ENCODE results near the gene MAML2. TPM values are rescaled to one million over a fixed set of nuclear protein-coding genes. Genes with fewer than 3 reads are reported as not detected.

Gene MAML2
- total and polyA plus RNA-seq, 2 of the 13 experiments (the other 11 are each of a cell fraction or from before 2014, with no cell fraction given): 2.3 to 25.9 TPM

DNA sequence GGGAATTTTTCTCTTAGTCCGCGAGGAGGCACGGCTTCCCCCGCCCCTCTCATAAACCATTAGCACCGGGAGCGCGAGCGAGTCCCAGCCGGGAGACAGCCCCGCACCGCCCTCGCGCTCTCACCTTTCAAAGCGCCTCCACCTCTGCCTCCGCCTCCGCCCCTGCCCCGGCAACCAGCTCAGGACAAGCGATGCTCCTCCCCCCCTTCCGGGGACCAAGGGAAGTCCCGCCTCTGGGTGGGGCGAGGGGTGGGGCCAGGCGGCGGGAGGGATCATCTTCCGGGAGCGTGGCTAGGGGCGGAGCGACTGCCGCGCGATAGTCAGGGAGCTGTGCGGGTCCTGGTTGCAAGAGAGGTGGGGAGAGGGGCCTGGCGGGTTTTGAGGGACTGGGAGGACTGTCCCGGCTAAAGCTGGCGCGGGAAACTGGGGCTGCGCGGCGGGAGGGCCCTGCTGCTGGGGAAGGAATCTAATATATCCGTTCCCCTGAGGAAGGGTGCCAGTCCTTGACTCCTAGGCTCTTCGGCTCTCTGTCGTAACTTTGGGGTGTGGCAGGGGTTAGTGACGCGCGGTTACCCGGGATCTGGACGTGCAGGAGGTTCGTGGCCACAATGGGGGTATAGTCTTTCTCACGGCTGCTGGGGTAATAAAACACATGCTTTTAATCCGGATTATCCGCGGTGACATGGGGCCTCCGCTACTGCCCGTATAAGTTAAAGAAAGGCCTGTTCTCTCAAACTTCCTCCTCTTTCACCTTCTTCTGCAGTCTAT is 46.9 kb upstream of the MAML2 start, which contains the start of the genes CCDC82 and JRKL (continued):
- TF ChIP-seq, protein P1, sequence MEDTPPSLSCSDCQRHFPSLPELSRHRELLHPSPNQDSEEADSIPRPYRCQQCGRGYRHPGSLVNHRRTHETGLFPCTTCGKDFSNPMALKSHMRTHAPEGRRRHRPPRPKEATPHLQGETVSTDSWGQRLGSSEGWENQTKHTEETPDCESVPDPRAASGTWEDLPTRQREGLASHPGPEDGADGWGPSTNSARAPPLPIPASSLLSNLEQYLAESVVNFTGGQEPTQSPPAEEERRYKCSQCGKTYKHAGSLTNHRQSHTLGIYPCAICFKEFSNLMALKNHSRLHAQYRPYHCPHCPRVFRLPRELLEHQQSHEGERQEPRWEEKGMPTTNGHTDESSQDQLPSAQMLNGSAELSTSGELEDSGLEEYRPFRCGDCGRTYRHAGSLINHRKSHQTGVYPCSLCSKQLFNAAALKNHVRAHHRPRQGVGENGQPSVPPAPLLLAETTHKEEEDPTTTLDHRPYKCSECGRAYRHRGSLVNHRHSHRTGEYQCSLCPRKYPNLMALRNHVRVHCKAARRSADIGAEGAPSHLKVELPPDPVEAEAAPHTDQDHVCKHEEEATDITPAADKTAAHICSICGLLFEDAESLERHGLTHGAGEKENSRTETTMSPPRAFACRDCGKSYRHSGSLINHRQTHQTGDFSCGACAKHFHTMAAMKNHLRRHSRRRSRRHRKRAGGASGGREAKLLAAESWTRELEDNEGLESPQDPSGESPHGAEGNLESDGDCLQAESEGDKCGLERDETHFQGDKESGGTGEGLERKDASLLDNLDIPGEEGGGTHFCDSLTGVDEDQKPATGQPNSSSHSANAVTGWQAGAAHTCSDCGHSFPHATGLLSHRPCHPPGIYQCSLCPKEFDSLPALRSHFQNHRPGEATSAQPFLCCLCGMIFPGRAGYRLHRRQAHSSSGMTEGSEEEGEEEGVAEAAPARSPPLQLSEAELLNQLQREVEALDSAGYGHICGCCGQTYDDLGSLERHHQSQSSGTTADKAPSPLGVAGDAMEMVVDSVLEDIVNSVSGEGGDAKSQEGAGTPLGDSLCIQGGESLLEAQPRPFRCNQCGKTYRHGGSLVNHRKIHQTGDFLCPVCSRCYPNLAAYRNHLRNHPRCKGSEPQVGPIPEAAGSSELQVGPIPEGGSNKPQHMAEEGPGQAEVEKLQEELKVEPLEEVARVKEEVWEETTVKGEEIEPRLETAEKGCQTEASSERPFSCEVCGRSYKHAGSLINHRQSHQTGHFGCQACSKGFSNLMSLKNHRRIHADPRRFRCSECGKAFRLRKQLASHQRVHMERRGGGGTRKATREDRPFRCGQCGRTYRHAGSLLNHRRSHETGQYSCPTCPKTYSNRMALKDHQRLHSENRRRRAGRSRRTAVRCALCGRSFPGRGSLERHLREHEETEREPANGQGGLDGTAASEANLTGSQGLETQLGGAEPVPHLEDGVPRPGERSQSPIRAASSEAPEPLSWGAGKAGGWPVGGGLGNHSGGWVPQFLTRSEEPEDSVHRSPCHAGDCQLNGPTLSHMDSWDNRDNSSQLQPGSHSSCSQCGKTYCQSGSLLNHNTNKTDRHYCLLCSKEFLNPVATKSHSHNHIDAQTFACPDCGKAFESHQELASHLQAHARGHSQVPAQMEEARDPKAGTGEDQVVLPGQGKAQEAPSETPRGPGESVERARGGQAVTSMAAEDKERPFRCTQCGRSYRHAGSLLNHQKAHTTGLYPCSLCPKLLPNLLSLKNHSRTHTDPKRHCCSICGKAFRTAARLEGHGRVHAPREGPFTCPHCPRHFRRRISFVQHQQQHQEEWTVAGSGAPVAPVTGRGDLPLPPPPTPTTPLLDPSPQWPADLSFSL (CRISPR knock-in tag; IDR thresholded peaks at IDR 0.05): 0 out of 2 replicates have a peak, but pooled peaks have one; percentile 15
- TF ChIP-seq PAWR (CRISPR knock-in tag; IDR thresholded peaks at IDR 0.05; ENCODE audit: borderline replicate concordance) (no peak), ZNF83 (CRISPR knock-in tag; IDR thresholded peaks at IDR 0.05; ENCODE audit: borderline replicate concordance) (no peak), MLLT10 (CRISPR knock-in tag; IDR thresholded peaks at IDR 0.05) (no peak), SAP130 (CRISPR knock-in tag; IDR thresholded peaks at IDR 0.05; ENCODE audit: low read depth) (peak; percentile 90), NAIF1 (CRISPR knock-in tag; IDR thresholded peaks at IDR 0.05; ENCODE audit: borderline replicate concordance) (no peak), CBX2 (IDR thresholded peaks at IDR 0.05; ENCODE audit: low read depth, low read length) (no peak), CBX2 (CRISPR knock-in tag; IDR thresholded peaks at IDR 0.05; ENCODE audit: low read depth) (no peak), HES4 (CRISPR knock-in tag; IDR thresholded peaks at IDR 0.05; ENCODE audit: borderline replicate concordance) (peak; percentile 49), SMAD1 (CRISPR knock-in tag; IDR thresholded peaks at IDR 0.05; ENCODE audit: borderline replicate concordance, low read depth) (no peak; the same call in 1 of the 2 replicates), ZNF672 (CRISPR knock-in tag; IDR thresholded peaks at IDR 0.05) (no peak), HNRNPK (IDR thresholded peaks at IDR 0.05; ENCODE audit: low read depth, low read length, poor library complexity, severe bottlenecking) (peak; percentile 95), ZNF746 (CRISPR knock-in tag; IDR thresholded peaks at IDR 0.05) (no peak), SALL2 (CRISPR knock-in tag; IDR thresholded peaks at IDR 0.05) (peak; percentile 37), ATAD3A (CRISPR knock-in tag; IDR thresholded peaks at IDR 0.05) (no peak), NFYB (CRISPR knock-in tag; IDR thresholded peaks at IDR 0.05) (peak; percentile 42; the same call in 1 of the 2 replicates)
- TF ChIP-seq, protein P2, sequence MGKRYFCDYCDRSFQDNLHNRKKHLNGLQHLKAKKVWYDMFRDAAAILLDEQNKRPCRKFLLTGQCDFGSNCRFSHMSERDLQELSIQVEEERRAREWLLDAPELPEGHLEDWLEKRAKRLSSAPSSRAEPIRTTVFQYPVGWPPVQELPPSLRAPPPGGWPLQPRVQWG (CRISPR knock-in tag; IDR thresholded peaks at IDR 0.05; ENCODE audit: borderline replicate concordance, low read depth): no peak
- TF ChIP-seq, protein P3, sequence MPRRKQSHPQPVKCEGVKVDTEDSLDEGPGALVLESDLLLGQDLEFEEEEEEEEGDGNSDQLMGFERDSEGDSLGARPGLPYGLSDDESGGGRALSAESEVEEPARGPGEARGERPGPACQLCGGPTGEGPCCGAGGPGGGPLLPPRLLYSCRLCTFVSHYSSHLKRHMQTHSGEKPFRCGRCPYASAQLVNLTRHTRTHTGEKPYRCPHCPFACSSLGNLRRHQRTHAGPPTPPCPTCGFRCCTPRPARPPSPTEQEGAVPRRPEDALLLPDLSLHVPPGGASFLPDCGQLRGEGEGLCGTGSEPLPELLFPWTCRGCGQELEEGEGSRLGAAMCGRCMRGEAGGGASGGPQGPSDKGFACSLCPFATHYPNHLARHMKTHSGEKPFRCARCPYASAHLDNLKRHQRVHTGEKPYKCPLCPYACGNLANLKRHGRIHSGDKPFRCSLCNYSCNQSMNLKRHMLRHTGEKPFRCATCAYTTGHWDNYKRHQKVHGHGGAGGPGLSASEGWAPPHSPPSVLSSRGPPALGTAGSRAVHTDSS (CRISPR knock-in tag; conservative IDR thresholded peaks at IDR 0.05): no peak
- TF ChIP-seq, protein P4, sequence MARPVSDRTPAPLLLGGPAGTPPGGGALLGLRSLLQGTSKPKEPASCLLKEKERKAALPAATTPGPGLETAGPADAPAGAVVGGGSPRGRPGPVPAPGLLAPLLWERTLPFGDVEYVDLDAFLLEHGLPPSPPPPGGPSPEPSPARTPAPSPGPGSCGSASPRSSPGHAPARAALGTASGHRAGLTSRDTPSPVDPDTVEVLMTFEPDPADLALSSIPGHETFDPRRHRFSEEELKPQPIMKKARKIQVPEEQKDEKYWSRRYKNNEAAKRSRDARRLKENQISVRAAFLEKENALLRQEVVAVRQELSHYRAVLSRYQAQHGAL (CRISPR knock-in tag; IDR thresholded peaks at IDR 0.05; ENCODE audit: not compliant biosample characterization): no peak
- TF ChIP-seq, protein P5, sequence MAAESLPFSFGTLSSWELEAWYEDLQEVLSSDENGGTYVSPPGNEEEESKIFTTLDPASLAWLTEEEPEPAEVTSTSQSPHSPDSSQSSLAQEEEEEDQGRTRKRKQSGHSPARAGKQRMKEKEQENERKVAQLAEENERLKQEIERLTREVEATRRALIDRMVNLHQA (CRISPR knock-in tag; IDR thresholded peaks at IDR 0.05): no peak
